Neural cell (in vitro differentiated cells): Measurements from ENCODE around the gene WDR13.

Source experiments
- CTCF ChIP-seq: fragments of 450-650 bp; IDR thresholded peaks from 2 replicates; pipeline ENCODE4 v1.5.1; 2014; ENCODE audit warnings: antibody characterized with exemption, mild to moderate bottlenecking, moderate library complexity; ENCODE audit not compliant: poor library complexity, severe bottlenecking
- EP300 ChIP-seq: fragments of 450-650 bp; conservative IDR thresholded peaks from 2 replicates; pipeline ENCODE4 v1.6.1; 2014; ENCODE audit warnings: antibody characterized with exemption, mild to moderate bottlenecking, moderate library complexity; ENCODE audit not compliant: poor library complexity, severe bottlenecking
- EZH2 ChIP-seq: fragments of 200-600, 300-800 bp; shearing (Covaris generic), sonication (generic); IDR thresholded peaks from 2 replicates; pipeline ENCODE4 v1.6.1; 2014; ENCODE audit warnings: antibody characterized with exemption, low read length, borderline replicate concordance, mild to moderate bottlenecking; ENCODE audit not compliant: insufficient read depth, poor library complexity, severe bottlenecking
- MXI1 ChIP-seq: fragments of 450-650 bp; conservative IDR thresholded peaks from 2 replicates; pipeline ENCODE4 v1.6.1; 2014; ENCODE audit warnings: antibody characterized with exemption, mild to moderate bottlenecking; ENCODE audit not compliant: poor library complexity, severe bottlenecking
- POLR2AphosphoS5 ChIP-seq: IDR thresholded peaks from 2 replicates; pipeline ENCODE4 v1.6.1; 2012
- RAD21 ChIP-seq: fragments of 450-650 bp; conservative IDR thresholded peaks from 2 replicates; pipeline ENCODE4 v1.6.1; 2014; ENCODE audit warnings: antibody characterized with exemption, mild to moderate bottlenecking, moderate library complexity
- REST ChIP-seq: IDR thresholded peaks from 2 replicates; pipeline ENCODE4 v1.6.1; 2012; ENCODE audit warnings: borderline replicate concordance
- SMC3 ChIP-seq: fragments of 450-650 bp; conservative IDR thresholded peaks from 2 replicates; pipeline ENCODE4 v1.6.1; 2014; ENCODE audit warnings: antibody characterized with exemption, mild to moderate bottlenecking, moderate library complexity; ENCODE audit not compliant: poor library complexity
- TAF1 ChIP-seq: IDR thresholded peaks from 2 replicates; pipeline ENCODE4 v1.6.1; 2012; ENCODE audit warnings: low read depth

GRCh38 chrX:48597353-48598264 lies at the start of gene WDR13:
- TF ChIP-seq POLR2AphosphoS5 = peak; percentile 84
- peak; percentile 23 for TF ChIP-seq RAD21
- TF ChIP-seq EP300 = peak; percentile 68
- no peak for TF ChIP-seq CTCF
- peak; percentile 11 for TF ChIP-seq SMC3
- TF ChIP-seq TAF1 = peak; percentile 72
- TF ChIP-seq MXI1 = peak; percentile 60
- no peak for TF ChIP-seq EZH2
- peak; percentile 29 for TF ChIP-seq REST
